K562 (cell line): ENCODE data around the gene LRRC25. TPM values are rescaled to one million over a fixed set of nuclear protein-coding genes. Genes with fewer than 3 reads are reported as not detected.

Experiments used
- CCNT2 ChIP-seq: IDR thresholded peaks from 2 replicates; pipeline ENCODE4 v1.6.1; 2011; ENCODE audit warnings: borderline replicate concordance, low read depth, mild to moderate bottlenecking, moderate library complexity, mixed read lengths, low read length; ENCODE audit not compliant: insufficient read length; ENCODE audit errors: extremely low read depth
- CREBBP ChIP-seq: IDR thresholded peaks from one replicate; pipeline ENCODE4 v1.6.1; 2012; ENCODE audit warnings: low read depth, mild to moderate bottlenecking, control low read depth, inconsistent platforms, low read length
- KDM2B ChIP-seq: fragments of 250-450 bp; sonication (Bioruptor Pico); IDR thresholded peaks from 2 replicates; pipeline ENCODE4 v1.8.0; 2021; ENCODE audit warnings: mild to moderate bottlenecking, moderate library complexity
- MIER1 ChIP-seq: fragments of 450-650 bp; IDR thresholded peaks from 2 replicates; pipeline ENCODE4 v1.6.1; 2016; ENCODE audit warnings: antibody characterized with exemption, mild to moderate bottlenecking, low read depth
- NRF1 ChIP-seq, 2 experiments: fragments of 450-650 bp; IDR thresholded peaks in 1 of 2; conservative IDR thresholded peaks in 1 of 2; 2 replicates each; pipeline ENCODE4 v1.6.1; 2014; ENCODE audit warnings: mild to moderate bottlenecking in 2 of 2
- SMC3 ChIP-seq: conservative IDR thresholded peaks from 2 replicates; pipeline ENCODE4 v1.6.1; 2011; ENCODE audit warnings: low read depth, low read length, improper control_type of control experiment; ENCODE audit not compliant: insufficient read depth
- SREBF2 ChIP-seq: sonication (generic); formaldehyde crosslinking; IDR thresholded peaks from 2 replicates; pipeline ENCODE4 v1.4.0; 2020; ENCODE audit warnings: mild to moderate bottlenecking, missing genetic modification reagents
- ZNF764 ChIP-seq: fragments of 250-450 bp; sonication (Bioruptor Pico); IDR thresholded peaks from 2 replicates; pipeline ENCODE4 v1.4.0; 2020; ENCODE audit warnings: low read depth, mild to moderate bottlenecking, moderate library complexity
- polyA plus RNA-seq, 8 experiments: library from polyadenylated mRNA; depleted of rRNA in 4 of 8; stranded (reverse) in 5 of 8; unstranded in 3 of 8; fragments of >200 nt; fragmentation: Nextera tagmentation in 2 of 8; fragmentation: Illumina TruSeq in 1 of 8; extraction: Ambion mirVana in 2 of 8; extraction: Trizol in 1 of 8; gene quantifications; 2 replicates each; pipeline versions ENCODE4 v1.2.1 to v1.2.3, GENCODE V29; 2011 to 2014; ENCODE audit warnings: inconsistent platforms in 1 of 8, missing spikeins in 1 of 8
- total RNA-seq, 7 experiments: library from RNA; depleted of rRNA in 6 of 7; stranded (reverse); fragments of >200 nt in 6 of 7; fragmentation: Illumina TruSeq in 2 of 7; extraction: Trizol in 2 of 7; gene quantifications; 2 replicates each; pipeline versions ENCODE4 v1.2.1 to v1.2.3, GENCODE V29; 2011 to 2021; ENCODE audit warnings: low replicate concordance in 1 of 7
- TF ChIP-seq, protein P1 (sequence below), 2 experiments: fragments of 450-650 bp; formaldehyde crosslinking in 1 of 2; IDR thresholded peaks; 2 replicates each; pipeline versions ENCODE4 v1.4.0 to v1.6.1; 2014 to 2020; ENCODE audit warnings: mild to moderate bottlenecking in 2 of 2, borderline replicate concordance in 1 of 2, low read depth in 1 of 2

Gene LRRC25
- total and polyA plus RNA-seq, 9 of the 15 experiments (the other 6 are each of a cell fraction or from before 2014, with no cell fraction given) = 0.07 to 0.36 (median 0.10) TPM; not detected in 3

DNA sequence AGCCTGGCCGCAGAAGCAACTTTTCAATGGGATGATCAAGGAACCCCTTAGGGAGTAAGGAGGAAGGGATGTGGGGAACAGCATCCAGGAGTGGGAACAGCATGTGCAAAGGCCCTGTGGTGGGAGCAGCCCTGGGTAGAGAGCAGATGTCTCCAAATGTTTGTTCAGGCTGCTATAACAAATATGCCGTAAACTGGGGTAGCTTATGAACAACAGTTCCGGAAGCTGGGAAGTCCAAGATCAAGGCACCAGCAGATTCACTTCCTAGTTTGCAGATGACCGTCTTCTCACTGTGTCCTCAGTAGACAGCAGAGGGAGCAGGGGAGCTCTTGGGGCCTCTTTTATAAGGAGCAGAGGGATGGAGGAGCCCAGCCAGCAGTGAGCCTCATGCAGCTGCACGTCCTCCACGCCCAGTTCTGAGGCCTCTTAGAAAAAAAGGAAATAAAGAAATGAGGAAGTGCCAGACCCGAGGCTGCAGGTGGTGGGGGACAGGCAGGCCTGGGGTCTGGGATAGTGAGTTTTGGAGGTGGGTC is 4.2 kb upstream of the LRRC25 start (continued):
- TF ChIP-seq, protein P1, sequence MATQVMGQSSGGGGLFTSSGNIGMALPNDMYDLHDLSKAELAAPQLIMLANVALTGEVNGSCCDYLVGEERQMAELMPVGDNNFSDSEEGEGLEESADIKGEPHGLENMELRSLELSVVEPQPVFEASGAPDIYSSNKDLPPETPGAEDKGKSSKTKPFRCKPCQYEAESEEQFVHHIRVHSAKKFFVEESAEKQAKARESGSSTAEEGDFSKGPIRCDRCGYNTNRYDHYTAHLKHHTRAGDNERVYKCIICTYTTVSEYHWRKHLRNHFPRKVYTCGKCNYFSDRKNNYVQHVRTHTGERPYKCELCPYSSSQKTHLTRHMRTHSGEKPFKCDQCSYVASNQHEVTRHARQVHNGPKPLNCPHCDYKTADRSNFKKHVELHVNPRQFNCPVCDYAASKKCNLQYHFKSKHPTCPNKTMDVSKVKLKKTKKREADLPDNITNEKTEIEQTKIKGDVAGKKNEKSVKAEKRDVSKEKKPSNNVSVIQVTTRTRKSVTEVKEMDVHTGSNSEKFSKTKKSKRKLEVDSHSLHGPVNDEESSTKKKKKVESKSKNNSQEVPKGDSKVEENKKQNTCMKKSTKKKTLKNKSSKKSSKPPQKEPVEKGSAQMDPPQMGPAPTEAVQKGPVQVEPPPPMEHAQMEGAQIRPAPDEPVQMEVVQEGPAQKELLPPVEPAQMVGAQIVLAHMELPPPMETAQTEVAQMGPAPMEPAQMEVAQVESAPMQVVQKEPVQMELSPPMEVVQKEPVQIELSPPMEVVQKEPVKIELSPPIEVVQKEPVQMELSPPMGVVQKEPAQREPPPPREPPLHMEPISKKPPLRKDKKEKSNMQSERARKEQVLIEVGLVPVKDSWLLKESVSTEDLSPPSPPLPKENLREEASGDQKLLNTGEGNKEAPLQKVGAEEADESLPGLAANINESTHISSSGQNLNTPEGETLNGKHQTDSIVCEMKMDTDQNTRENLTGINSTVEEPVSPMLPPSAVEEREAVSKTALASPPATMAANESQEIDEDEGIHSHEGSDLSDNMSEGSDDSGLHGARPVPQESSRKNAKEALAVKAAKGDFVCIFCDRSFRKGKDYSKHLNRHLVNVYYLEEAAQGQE (IDR thresholded peaks at IDR 0.05; ENCODE audit: borderline replicate concordance) = peak; percentile 54; the same call in 1 of the 2 replicates
- TF ChIP-seq, protein P1 (CRISPR knock-in tag; IDR thresholded peaks at IDR 0.05; ENCODE audit: low read depth) = no peak
- TF ChIP-seq CCNT2 (no peak), ZNF764 (CRISPR knock-in tag) (0 out of 2 replicates have a peak, but pooled peaks have one; percentile 33), SMC3 (peak; percentile 70), KDM2B (CRISPR knock-in tag) (no peak), NRF1 (conservative IDR thresholded peaks at IDR 0.05 in 1 of 2, IDR thresholded peaks at IDR 0.05 in 1 of 2) (no peak), SREBF2 (CRISPR knock-in tag) (no peak), MIER1 (no peak), CREBBP (no peak)
